Neural crest cell (in vitro differentiated cells): ENCODE results near the gene SOX11. TPM values are rescaled to one million over a fixed set of nuclear protein-coding genes. Genes with fewer than 3 reads are reported as not detected.
A peak's percentile ranks its signal among the peaks of the same experiment; 100 is the strongest.

Experiments used
- DNase-seq: peaks from one replicate; pipeline ENCODE4 v3.0.0; 2021; ENCODE audit warnings: low read depth, mixed read lengths, low spot score
- H3K27ac Mint-ChIP-seq: one replicate; pipeline ENCODE4 v1.8.0; 2021; ENCODE audit warnings: mild to moderate bottlenecking, mixed read lengths; ENCODE audit not compliant: unreplicated experiment
- H3K27me3 Mint-ChIP-seq: 2 replicates; pipeline ENCODE4 v1.8.0; 2021; ENCODE audit warnings: low read depth, mild to moderate bottlenecking, mixed read lengths
- H3K36me3 Mint-ChIP-seq: 2 replicates; pipeline ENCODE4 v1.8.0; 2021; ENCODE audit warnings: low read depth, mild to moderate bottlenecking, mixed read lengths
- H3K4me1 Mint-ChIP-seq: 2 replicates; pipeline ENCODE4 v1.8.0; 2021; ENCODE audit warnings: mixed read lengths
- H3K4me3 Mint-ChIP-seq: one replicate; pipeline ENCODE4 v1.8.0; 2021; ENCODE audit warnings: mild to moderate bottlenecking, mixed read lengths
- H3K9me3 Mint-ChIP-seq: 2 replicates; pipeline ENCODE4 v1.8.0; 2021; ENCODE audit warnings: mixed read lengths
- CTCF ChIP-seq: fragments of 200-600 bp; sonication (generic); conservative IDR thresholded peaks from 2 replicates; pipeline ENCODE4 v1.5.0; 2021; ENCODE audit warnings: antibody characterized with exemption, mild to moderate bottlenecking
- total RNA-seq: library from RNA; stranded (reverse); gene quantifications from 2 replicates; pipeline ENCODE4 v1.2.1, GENCODE V29; 2021

Gene SOX11
- total RNA-seq, 1 donor from 2014 or later, result 197 TPM

GRCh38 chr2:5722236-5722635, 30.1 kb downstream of the SOX11 start:
- Mint-ChIP-seq H3K9me3 (peaks cover 8% of the 10 kb centered on the region), H3K27ac (no peak overlapping the region), H3K27me3 (no peaks in the 10 kb centered on the region), H3K36me3 (peaks cover 4% of the 10 kb centered on the region), H3K4me1 (peaks cover 18% of the 10 kb centered on the region), H3K4me3 (no peak overlapping the region)
- no peak for DNase-seq
- no peak for TF ChIP-seq CTCF

- no peak overlapping the region for H3K4me3 Mint-ChIP-seq
- no peaks in the 10 kb centered on the region for H3K27me3 Mint-ChIP-seq
- H3K4me1 Mint-ChIP-seq, result peaks cover 29% of the 10 kb centered on the region
- no peak for TF ChIP-seq CTCF
- no peaks in the 10 kb centered on the region for H3K36me3 Mint-ChIP-seq
- no peak overlapping the region for H3K27ac Mint-ChIP-seq
- H3K9me3 Mint-ChIP-seq, result peaks cover 2% of the 10 kb centered on the region
- no peak for DNase-seq
These were observed 31.9 kb downstream of the SOX11 start for GRCh38 chr2:5723791-5724735.

GRCh38 chr2:5725072-5725471, 32.9 kb downstream of the SOX11 start:
- TF ChIP-seq CTCF, result no peak
- Mint-ChIP-seq H3K27ac (no peak overlapping the region), H3K27me3 (no peaks in the 10 kb centered on the region), H3K9me3 (no peaks in the 10 kb centered on the region), H3K36me3 (no peaks in the 10 kb centered on the region), H3K4me3 (no peak overlapping the region), H3K4me1 (peaks cover 34% of the 10 kb centered on the region)
- DNase-seq, result no peak

- H3K27me3 Mint-ChIP-seq, result no peaks in the 10 kb centered on the region
- no peak for TF ChIP-seq CTCF
- peak overlapping the region; percentile 92 for H3K27ac Mint-ChIP-seq
- no peaks in the 10 kb centered on the region for H3K36me3 Mint-ChIP-seq
- peak overlapping the region; percentile 90 for H3K4me3 Mint-ChIP-seq
- peak; percentile 52 for DNase-seq
- no peaks in the 10 kb centered on the region for H3K9me3 Mint-ChIP-seq
- H3K4me1 Mint-ChIP-seq, result peaks cover 36% of the 10 kb centered on the region
These were observed 33.7 kb downstream of the SOX11 start for GRCh38 chr2:5725794-5726463.

GRCh38 chr2:5727235-5727634, 35.1 kb downstream of the SOX11 start:
- Mint-ChIP-seq H3K36me3 (no peaks in the 10 kb centered on the region), H3K27ac (no peak overlapping the region), H3K9me3 (no peaks in the 10 kb centered on the region), H3K27me3 (no peaks in the 10 kb centered on the region), H3K4me1 (peaks cover 36% of the 10 kb centered on the region), H3K4me3 (peak overlapping the region; percentile 71)
- TF ChIP-seq CTCF, result no peak
- no peak for DNase-seq
